ENCODE data around the gene CNTFR.

CNTFR gene

GRCh38 chr9:34570809-34571480 is 18.6 kb downstream of the CNTFR start:
- DNase-seq, result no peak

GRCh38 chr9:34570376-34570775 is 19.1 kb downstream of the CNTFR start:
- DNase-seq, result no peak

GRCh38 chr9:34568774-34569173 is 20.8 kb downstream of the CNTFR start:
- DNase-seq, result no peak

GRCh38 chr9:34568133-34568532 is 21.4 kb downstream of the CNTFR start:
- no peak for DNase-seq

GRCh38 chr9:34566972-34567371 is 22.6 kb downstream of the CNTFR start:
- DNase-seq, result no peak

GRCh38 chr9:34566322-34566721 is 23.2 kb downstream of the CNTFR start:
- DNase-seq, result no peak

- no peak for DNase-seq
Measured at GRCh38 chr9:34565856-34566255, 23.7 kb downstream of the CNTFR start.

- DNase-seq, result no peak
Measured at GRCh38 chr9:34564617-34565016, 24.9 kb downstream of the CNTFR start.

- no peak for DNase-seq
Measured at GRCh38 chr9:34563262-34563661, 26.3 kb downstream of the CNTFR start.

- DNase-seq, result no peak
Measured at GRCh38 chr9:34562135-34562745, 27.3 kb downstream of the CNTFR start.

GRCh38 chr9:34560599-34561214 is 28.8 kb downstream of the CNTFR start:
- no peak for DNase-seq

- DNase-seq, result no peak
Measured at GRCh38 chr9:34559624-34560455, 29.7 kb downstream of the CNTFR start.

- DNase-seq, result no peak
Measured at GRCh38 chr9:34558919-34559623, 30.5 kb downstream of the CNTFR start.

GRCh38 chr9:34558364-34558763 is 31.2 kb downstream of the CNTFR start:
- no peak for DNase-seq

GRCh38 chr9:34557426-34558321 is 31.9 kb downstream of the CNTFR start:
- DNase-seq, result no peak

GRCh38 chr9:34556949-34557348 is 32.6 kb downstream of the CNTFR start:
- DNase-seq, result no peak

GRCh38 chr9:34555936-34556525 is 33.5 kb downstream of the CNTFR start:
- DNase-seq, result no peak

GRCh38 chr9:34555500-34555899 is 34.0 kb downstream of the CNTFR start:
- DNase-seq, result no peak

- no peak for DNase-seq
Measured at GRCh38 chr9:34555002-34555348, 34.5 kb downstream of the CNTFR start.

- no peak for DNase-seq
Measured at GRCh38 chr9:34554211-34555001, 35.1 kb downstream of the CNTFR start.
